Medulla oblongata (tissue), 1 donor: ENCODE data around the gene EIF5AL1.
"Not testable (repeated sequence)": the region's sequence is repeated elsewhere in the genome, so short reads cannot be mapped to it uniquely, and the experiment has no call there.

Source experiments
- DNase-seq: peaks from one replicate; pipeline ENCODE4 v3.0.0-alpha.2; 2015; ENCODE audit errors: extremely low spot score

The EIF5AL1 gene

GRCh38 chr10:79511891-79512583 lies at the start of gene EIF5AL1:
Gene EIF5AL1, plus strand, starts transcription at chr10:79512533. Its CDS starts 117 bp downstream, at chr10:79512650.
- DNase-seq, result not testable (repeated sequence)

DNA sequence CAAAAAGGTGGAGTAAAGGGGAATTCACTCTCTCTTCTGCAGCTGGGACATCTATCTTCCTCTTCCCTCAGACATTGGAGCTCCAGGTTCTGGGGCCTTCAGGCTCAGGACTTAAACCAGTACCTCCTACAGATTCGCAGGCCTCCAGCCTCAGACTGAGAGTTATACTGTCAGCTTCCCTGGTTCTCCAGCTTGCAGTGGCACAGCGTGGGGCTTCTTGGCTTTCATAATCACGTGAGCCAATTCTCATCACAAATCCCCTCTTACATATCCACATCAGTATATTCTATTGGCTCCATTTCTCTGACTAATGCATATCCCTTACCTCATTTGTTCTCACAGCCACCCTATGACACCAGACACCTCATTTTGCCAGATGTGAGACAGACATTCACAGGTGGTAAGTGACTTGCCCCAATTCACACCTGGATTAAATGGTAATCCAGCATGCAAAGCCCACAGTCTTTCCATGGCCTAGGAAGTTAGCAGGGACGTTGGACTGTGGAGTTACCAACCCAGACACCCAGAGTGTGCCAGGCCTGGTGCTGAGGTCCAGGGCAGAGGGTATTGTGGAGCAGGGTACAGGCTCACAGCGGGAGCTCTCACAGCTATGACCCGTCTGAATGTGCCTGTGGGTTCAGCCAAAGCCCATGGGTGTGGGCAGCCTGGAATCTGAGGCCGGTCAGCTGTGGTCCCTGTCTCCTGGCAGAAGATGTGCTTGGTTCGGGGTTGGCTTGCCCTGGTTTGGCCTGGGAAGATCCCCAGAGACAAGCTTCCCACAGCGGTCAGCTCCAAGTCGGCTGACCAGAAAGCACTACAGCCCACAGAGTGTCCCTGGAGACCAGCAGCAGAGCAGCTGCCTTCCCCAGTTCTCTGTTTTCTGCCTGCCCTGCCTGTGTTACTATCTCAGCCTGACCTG lies 48.5 kb upstream of the EIF5AL1 start:
- no peak for DNase-seq

- no peak for DNase-seq
These were observed 47.0 kb upstream of the EIF5AL1 start for GRCh38 chr10:79465341-79465740.

- DNase-seq, result no peak
These were observed 44.2 kb upstream of the EIF5AL1 start for GRCh38 chr10:79468015-79468560.

GRCh38 chr10:79468841-79469585 lies 43.3 kb upstream of the EIF5AL1 start:
- DNase-seq, result no peak

DNA sequence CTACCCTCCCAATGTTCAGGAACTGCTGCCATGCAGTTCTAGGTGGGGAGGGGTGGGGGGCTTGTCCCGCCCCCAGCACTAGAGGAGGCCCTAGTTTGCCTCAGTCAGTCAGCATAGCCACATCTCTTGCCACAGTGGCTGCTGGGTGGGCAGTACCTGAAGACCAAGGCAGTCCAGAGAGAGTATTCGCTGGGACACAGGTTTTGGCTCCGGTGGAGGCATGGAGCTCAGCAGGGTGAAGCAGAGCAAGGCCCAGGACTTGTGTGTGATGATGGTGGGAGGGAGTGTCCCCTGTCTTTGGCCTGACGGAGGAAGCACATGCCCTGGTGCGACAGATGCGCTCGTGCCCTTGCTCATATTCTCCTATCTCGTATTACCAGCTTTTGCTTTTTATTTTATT lies 42.2 kb upstream of the EIF5AL1 start:
- DNase-seq, result no peak

DNA sequence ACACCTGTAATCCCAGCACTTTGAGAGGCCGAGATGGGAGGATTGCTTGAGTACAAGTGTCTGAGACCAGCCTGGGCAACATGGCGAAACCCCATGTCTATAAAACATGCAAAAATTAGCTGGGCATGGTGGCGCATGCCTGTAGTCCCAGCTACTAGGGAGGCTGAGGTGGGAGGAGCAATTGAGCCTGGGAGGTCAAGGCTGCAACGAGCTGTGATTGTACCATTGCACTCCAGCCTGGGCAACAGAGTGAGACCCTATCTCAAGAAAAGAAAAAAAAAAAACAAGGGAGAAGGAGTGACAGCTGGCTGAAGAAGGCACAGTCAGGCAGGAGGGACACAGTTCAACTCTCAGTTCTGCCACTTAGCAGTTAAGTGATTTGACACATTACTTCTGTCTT lies 40.6 kb upstream of the EIF5AL1 start:
- no peak for DNase-seq

GRCh38 chr10:79472449-79472848 lies 39.9 kb upstream of the EIF5AL1 start:
- DNase-seq, result no peak

- DNase-seq, result no peak
These were observed 39.4 kb upstream of the EIF5AL1 start for GRCh38 chr10:79472951-79473350.

DNA sequence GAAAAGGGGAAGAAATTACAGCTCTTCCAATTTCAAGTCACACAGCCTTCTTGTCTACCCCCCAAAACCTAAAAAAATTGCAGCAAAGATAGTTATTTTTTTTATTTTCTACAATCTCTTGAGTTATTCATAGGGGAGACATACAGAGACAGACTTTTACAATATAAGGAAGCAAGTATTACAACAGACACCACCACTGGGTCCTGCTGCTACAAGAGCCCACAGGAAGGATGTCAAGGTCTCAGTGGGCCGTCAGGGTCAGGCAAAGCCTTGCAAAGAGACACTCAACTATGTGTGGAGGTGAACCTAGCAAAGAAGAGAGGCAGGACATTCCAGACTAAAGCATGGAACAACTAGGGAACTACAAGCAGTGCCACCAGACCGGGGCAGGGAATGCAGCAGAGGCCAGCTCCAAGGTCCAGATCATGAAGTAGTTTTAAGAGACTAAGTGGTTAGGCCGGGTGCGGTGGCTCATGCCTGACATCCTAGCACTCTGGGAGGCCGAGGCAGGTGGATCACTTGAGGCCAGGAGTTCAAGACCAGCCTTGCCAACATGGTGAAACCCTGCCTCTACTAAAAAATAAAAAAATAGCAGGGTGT lies 38.7 kb upstream of the EIF5AL1 start:
- no peak for DNase-seq

GRCh38 chr10:79475119-79475653 lies 37.1 kb upstream of the EIF5AL1 start:
- DNase-seq, result no peak

DNA sequence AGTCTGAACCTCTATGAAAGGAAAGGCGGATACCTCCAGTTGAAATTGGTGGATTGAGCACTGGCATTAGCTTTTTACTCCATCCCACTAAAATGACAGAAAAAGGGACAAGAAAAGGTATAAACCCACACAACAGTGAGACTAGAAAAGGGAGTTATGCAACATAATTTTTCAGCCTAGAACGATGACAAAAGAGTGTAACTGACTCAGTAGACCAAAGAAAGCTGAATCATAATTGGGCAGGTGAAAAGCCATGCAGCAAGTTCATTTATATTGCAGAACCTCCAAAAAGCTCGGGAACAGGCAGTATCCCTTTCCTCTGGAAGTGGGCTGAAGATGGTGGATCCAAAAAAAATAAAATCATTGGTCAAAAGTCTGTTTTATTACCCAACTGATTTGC lies 36.5 kb upstream of the EIF5AL1 start:
- no peak for DNase-seq

GRCh38 chr10:79476645-79477044 lies 35.7 kb upstream of the EIF5AL1 start:
- no peak for DNase-seq

- no peak for DNase-seq
These were observed 34.9 kb upstream of the EIF5AL1 start for GRCh38 chr10:79477456-79477855.

- no peak for DNase-seq
These were observed 32.9 kb upstream of the EIF5AL1 start for GRCh38 chr10:79479283-79479909.

DNA sequence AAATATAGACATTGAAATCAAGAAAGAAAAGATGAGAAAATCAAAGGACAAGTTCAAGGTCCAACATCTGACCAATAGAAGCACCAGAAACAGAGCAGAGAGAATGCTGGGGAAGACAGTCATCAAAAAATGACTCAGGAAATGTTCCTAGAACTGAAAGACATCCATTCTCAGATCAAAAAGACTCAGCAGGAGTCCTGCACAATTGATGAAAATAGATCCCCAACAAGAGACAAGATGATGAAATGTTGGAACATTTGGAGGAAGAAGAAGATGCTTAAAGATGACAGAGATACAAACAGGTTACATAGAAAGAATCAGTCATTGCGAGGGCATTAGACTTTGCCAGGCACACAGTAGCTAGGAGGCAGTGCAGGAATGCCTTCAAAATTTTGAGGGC lies 30.0 kb upstream of the EIF5AL1 start:
- DNase-seq, result no peak

GRCh38 chr10:79482741-79483140 lies 29.6 kb upstream of the EIF5AL1 start:
- DNase-seq, result no peak

DNA sequence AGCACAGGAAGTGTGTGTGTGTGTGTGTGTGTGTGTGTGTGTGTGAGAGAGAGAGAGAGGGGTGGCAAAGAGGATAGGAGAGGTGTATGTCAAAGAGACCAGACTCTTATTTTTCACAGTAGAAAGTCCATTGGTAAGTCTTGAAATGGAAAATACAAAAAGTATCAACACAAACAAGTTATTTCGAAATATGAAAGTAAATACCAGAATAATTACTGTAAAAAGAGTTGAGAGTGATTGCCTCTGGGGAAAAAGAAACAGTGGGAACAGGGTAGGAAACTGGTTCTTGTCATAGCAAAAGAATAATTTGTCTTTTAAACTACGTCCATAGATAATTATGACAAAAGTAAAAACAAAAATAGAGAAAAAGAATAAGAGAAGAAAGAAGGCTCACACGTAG lies 29.0 kb upstream of the EIF5AL1 start:
- DNase-seq, result no peak

- DNase-seq, result no peak
These were observed 28.4 kb upstream of the EIF5AL1 start for GRCh38 chr10:79483948-79484347.

DNA sequence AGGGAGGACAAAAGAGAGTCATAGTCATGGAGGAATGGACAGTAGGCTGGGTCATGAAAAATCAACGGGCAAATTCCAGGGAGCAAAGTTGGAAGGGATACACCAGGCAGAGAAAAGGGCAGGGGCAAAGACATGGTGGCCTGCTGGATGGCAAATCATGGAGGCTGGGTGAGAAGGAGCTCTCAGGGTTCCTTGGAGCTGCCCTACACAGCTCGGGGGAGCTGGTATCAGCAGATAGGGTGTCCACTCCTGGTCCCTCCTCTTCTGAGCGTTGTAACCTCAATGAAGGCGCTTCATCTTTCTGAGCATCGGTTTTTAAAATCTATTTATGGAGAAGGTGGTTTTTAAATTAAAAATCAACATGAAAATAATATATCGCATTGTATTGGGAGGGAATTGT lies 27.9 kb upstream of the EIF5AL1 start:
- DNase-seq, result no peak
